GM18498 (cell line): ENCODE results near the gene TOX2.

ENCODE experiments used
- ATAC-seq: cut with Tn5 transposase; IDR thresholded peaks from one replicate; pipeline ENCODE4 v1.9.1; 2021; ENCODE audit warnings: mild to moderate bottlenecking, moderate library complexity; ENCODE audit not compliant: unreplicated experiment

The TOX2 gene

DNA sequence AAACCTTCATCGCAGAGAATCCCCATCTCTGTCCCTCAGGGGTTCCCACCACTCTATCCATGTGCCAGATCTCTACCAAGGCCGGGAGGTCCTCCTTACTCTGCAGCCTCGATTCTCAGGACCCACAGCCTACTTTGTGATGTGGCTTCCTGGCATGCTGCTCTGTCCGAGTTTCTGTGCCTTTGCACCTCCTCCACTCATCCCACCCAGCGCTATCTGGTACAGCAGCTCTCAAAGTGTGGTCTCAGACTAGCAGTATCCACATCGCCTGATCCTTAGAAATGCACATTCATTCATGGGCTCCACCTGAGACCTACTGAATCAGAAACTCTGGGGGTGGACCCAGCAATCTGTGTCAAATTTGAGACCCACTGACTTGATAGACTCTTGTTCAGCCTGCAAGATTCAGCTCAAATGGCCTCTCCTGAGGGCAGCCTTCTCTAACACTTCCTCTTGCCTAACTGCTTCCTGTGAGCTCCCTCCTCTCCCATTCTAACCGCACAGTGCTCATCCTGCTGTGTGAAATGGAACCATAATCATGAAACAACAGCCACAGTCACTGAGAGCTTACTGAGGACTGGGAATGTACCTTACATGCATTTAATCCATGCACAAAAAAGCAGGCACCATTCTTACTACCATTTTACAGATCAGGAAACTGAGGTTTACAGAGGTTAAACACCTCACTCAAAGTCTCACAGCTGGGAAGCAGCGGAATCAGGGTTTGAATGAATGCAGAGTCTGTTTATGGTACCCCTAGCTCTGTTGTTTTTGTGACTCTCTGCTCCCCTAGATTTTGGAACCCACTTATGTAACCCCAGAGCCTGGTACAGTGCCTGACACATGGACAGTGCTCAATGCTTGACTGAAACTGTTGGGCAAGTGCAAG lies 202.9 kb downstream of the TOX2 start:
- ATAC-seq = no peak

DNA sequence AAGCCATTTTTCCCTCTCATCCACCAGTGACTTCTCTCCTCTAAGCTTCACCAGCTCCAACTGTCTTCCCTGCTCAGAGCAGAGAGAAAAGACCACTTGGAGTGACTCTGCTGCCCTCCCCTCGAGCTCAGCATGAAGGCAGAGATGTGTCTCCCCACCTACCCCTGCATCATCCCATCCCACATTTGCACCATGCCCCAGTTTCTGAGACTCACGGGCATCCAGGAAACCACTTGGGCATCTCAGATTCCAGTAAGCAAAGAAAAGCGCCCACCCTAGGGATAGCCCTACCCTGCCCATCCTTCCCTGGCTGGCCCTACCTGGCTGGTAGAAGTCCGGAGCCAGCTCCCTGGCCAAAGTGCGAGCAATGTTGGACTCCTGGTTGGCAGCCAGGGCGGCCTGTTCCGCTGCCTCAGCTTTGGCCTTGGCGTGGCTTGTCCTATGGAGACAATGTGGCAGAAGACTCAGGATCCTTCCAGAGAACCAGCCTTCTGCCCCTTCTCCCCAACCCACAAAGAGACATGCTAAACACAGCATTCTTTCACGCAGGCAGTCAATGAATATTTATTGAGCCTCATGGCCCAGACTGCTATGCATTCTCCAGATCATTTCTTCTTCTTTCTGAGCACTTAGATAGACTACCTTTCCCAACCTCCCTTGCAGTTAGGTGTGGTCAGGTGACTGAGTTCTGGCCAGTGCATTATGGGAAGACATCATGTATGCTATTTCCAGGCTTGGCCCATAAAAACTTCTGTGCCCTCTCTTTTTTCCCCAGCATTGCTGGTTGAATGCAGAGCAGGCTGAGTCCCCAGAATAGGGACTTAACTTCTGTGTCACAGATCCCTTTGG lies 203.8 kb downstream of the TOX2 start:
- no peak for ATAC-seq
